HFFc6 (cell line): ENCODE results near the gene FBL. TPM values are rescaled to one million over a fixed set of nuclear protein-coding genes. Genes with fewer than 3 reads are reported as not detected.
A peak's percentile ranks its signal among the peaks of the same experiment; 100 is the strongest.

ENCODE experiments used
- DNase-seq: peaks from one replicate; pipeline ENCODE4 v3.0.0-alpha.2; 2018
- H3K27ac Mint-ChIP-seq: 2 replicates; pipeline ENCODE4 v1.8.0; 2020; ENCODE audit warnings: mild to moderate bottlenecking, mixed read lengths
- H3K27me3 Mint-ChIP-seq: 2 replicates; pipeline ENCODE4 v1.8.0; 2021; ENCODE audit warnings: mild to moderate bottlenecking, moderate library complexity, mixed read lengths; ENCODE audit not compliant: insufficient read depth
- H3K36me3 Mint-ChIP-seq: 2 replicates; pipeline ENCODE4 v1.8.0; 2021; ENCODE audit warnings: low read depth, mixed read lengths
- H3K4me1 Mint-ChIP-seq: 2 replicates; pipeline ENCODE4 v1.8.0; 2020; ENCODE audit warnings: low read depth, mixed read lengths
- H3K4me3 Mint-ChIP-seq: 2 replicates; pipeline ENCODE4 v1.8.0; 2020; ENCODE audit warnings: mild to moderate bottlenecking, moderate library complexity, mixed read lengths
- H3K9me3 Mint-ChIP-seq: 2 replicates; pipeline ENCODE4 v1.8.0; 2020; ENCODE audit warnings: mild to moderate bottlenecking, mixed read lengths
- total RNA-seq, 6 experiments: library from RNA; stranded (reverse); fragmentation: NEBNext Ultra II Directional; extraction: Animal tissue kit (Norgen Biotek cat#: 25700); gene quantifications; 2 replicates in 1 of 6; 3 replicates in 5 of 6; pipeline ENCODE4 v1.2.3, GENCODE V29; 2021
- TF ChIP-seq, protein P1 (sequence below): fragments of 200-600 bp; sonication (generic); IDR thresholded peaks from 2 replicates; pipeline ENCODE4 v1.5.0; 2021; ENCODE audit warnings: antibody characterized with exemption, mild to moderate bottlenecking

The FBL gene
- total RNA-seq, 6 experiments from 2014 or later: 167 to 234 (median 217) TPM

DNA sequence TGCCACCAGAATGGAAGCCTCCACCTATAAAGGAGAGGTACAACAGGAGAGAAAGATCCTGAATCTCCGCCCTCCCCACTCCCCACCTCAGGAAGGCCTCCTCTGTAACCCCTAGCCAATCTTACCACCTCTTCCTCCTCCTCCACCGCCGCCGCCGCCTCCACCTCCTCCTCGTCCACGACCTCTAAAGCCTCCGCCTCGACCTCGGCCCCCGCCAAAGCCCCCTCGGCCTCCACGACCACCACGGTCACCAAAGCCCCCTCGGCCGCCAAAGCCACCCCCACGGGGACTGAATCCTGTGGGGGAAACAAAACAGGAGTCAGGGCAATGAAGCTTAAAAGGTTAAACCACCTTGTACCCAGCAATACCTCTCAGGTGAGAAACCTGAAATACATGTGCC, 5.7 kb downstream of the FBL start:
- Mint-ChIP-seq H3K9me3 (no peaks in the 10 kb centered on the region), H3K27ac (no peak overlapping the region), H3K4me3 (no peak overlapping the region), H3K27me3 (peaks cover 2% of the 10 kb centered on the region), H3K4me1 (peaks cover 42% of the 10 kb centered on the region), H3K36me3 (peaks cover 14% of the 10 kb centered on the region)
- DNase-seq: no peak
- TF ChIP-seq, protein P1, sequence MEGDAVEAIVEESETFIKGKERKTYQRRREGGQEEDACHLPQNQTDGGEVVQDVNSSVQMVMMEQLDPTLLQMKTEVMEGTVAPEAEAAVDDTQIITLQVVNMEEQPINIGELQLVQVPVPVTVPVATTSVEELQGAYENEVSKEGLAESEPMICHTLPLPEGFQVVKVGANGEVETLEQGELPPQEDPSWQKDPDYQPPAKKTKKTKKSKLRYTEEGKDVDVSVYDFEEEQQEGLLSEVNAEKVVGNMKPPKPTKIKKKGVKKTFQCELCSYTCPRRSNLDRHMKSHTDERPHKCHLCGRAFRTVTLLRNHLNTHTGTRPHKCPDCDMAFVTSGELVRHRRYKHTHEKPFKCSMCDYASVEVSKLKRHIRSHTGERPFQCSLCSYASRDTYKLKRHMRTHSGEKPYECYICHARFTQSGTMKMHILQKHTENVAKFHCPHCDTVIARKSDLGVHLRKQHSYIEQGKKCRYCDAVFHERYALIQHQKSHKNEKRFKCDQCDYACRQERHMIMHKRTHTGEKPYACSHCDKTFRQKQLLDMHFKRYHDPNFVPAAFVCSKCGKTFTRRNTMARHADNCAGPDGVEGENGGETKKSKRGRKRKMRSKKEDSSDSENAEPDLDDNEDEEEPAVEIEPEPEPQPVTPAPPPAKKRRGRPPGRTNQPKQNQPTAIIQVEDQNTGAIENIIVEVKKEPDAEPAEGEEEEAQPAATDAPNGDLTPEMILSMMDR: no peak

DNA sequence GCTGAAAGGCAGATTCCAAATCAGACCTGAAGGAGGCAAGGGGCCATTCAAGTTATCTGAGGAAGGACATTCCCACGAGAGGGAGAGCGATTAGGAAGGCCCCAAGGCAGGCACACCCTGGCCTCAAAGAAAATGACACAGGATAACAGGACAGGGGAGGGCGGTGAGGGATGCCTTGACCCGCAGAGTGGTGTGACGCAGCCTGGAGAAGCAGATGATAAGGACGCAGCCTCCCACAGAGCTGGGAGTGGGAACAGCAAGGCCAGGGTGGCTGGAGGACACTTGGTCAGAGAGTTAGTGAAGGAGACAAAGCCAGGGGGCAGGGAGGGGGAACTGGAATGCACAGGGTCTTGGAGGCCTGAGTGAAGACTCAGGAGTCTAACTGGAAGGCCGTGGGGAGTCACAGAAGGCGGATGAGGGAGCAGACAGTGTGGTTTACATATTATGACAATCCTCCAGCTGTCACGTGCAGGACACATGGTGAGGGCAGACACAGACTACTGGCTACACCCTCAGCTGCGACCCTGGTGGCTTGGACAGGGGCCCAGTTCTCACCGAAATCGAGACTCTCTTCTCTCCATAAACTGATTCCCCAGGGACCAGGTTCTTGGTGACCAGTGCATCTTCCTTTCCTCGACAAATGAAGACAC, 6.4 kb downstream of the FBL start:
- DNase-seq: no peak
- H3K27me3 Mint-ChIP-seq: peaks cover 2% of the 10 kb centered on the region
- peaks cover 35% of the 10 kb centered on the region for H3K4me1 Mint-ChIP-seq
- no peak overlapping the region for H3K4me3 Mint-ChIP-seq
- H3K27ac Mint-ChIP-seq: peak overlapping the region; percentile 25
- H3K9me3 Mint-ChIP-seq: no peaks in the 10 kb centered on the region
- H3K36me3 Mint-ChIP-seq: peaks cover 15% of the 10 kb centered on the region
- TF ChIP-seq, protein P1: no peak

DNA sequence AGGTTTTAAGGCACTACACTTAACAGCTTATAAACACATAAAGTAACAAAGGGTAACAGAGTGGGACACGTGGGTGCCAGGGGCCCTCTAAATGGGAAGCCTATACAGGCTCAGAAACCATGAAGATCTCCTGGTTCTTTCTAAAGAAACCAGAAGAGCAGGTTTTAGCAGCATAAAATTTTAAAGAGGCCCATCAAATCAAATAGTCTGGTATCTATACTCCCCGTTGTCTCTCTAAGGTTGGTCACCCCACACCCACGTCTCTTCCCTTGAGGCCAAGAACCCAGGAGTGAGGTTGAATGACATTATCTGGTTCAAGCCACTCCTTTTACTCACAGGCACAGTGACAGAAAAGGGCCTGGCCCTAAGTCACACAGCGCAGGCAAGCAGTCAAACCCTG, 7.6 kb downstream of the FBL start:
- Mint-ChIP-seq H3K27ac (no peak overlapping the region; the same call in 1 of the 2 replicates), H3K9me3 (no peaks in the 10 kb centered on the region), H3K36me3 (peaks cover 24% of the 10 kb centered on the region), H3K27me3 (no peaks in the 10 kb centered on the region; the same call in 1 of the 2 replicates), H3K4me1 (peaks cover 31% of the 10 kb centered on the region), H3K4me3 (no peak overlapping the region)
- TF ChIP-seq, protein P1: no peak
- DNase-seq: no peak

DNA sequence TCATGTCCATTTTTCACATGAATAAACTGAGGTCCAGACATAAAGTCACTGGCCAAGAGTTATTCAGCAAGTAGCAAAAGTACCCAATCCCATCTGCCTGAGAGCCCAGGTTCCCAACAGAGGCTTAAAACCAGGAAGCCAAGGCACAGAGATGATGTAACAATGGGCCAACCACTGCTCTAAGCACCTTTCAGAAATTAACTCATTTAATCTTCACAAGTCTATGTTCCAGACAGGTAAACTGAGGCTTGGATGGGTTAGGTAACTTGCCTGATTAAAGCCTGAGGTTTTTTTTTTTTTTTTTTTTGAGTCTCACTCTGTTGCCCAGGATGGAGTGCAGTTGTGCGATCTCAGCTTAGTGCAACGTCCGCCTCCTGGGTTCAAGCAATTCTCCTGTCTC, 8.2 kb downstream of the FBL start:
- no peak for DNase-seq
- Mint-ChIP-seq H3K36me3 (peaks cover 24% of the 10 kb centered on the region), H3K9me3 (no peaks in the 10 kb centered on the region), H3K4me1 (peaks cover 26% of the 10 kb centered on the region), H3K27ac (no peak overlapping the region), H3K4me3 (no peak overlapping the region), H3K27me3 (no peaks in the 10 kb centered on the region; the same call in 1 of the 2 replicates)
- TF ChIP-seq, protein P1: no peak

DNA sequence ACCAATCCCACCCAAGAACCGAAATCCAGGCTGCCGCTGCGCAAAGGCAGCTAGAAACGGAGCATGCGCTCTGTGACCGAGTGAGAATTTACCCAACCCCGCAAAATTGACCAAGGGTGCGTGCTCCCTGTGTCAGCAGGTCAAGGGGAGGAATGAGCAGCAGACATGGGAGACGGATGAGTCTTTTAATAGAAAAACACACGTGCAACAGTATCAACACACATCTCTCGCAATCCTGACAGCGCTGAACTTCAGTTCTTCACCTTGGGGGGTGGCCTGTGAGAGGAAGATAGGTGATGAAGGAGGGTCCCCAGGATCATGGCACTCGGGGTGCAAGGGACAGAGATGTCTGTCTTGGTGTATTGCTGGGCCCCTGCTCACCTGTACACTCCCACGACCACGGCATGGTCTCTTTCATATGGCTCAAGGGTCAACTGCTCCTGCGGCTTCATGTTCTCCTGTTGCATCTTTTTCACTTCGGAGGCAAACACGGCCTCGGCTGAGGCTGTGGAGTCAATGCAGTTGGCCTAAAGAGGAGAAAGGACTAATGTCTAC, 11.8 kb downstream of the FBL start:
- Mint-ChIP-seq H3K4me3 (peak overlapping the region; percentile 84), H3K27ac (peak overlapping the region; percentile 68), H3K36me3 (peaks cover 48% of the 10 kb centered on the region), H3K27me3 (peaks cover 2% of the 10 kb centered on the region), H3K9me3 (no peaks in the 10 kb centered on the region), H3K4me1 (peaks cover 27% of the 10 kb centered on the region)
- no peak for DNase-seq
- TF ChIP-seq, protein P1: no peak
